Measurements from ENCODE around the gene KMT5B.

Gene KMT5B

DNA sequence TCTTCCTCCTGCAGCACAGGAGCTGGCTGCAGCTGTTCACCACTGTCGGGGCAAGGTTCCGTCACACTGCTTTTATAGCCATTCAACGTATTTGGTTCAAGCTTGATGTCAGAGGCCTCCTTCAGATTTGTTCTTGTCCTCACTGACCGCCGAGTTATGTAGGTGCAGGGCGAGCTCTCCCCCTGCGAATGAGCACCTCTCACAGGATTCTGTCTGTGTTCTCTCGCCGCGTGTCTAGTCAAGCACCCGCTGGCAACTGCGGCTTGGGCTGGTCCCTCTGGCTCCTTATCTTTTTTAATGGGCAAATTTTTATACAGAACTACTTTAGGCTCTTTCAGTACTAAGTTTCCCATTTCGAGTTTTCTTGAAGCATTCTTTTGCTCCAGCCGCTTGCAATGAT, 54.5 kb downstream of the KMT5B start:
- H4K20me1 ChIP-seq (ENCODE audit: control insufficient read depth, insufficient read depth, low read depth, low read length), result no peaks in the 10 kb centered on the region
- no peak overlapping the region for H3K4me2 ChIP-seq (ENCODE audit: low read length)
- H3K36me3 ChIP-seq (ENCODE audit: control insufficient read depth, low read length), result no peaks in the 10 kb centered on the region; the same call in 1 of the 2 replicates
- H3F3A ChIP-seq (ENCODE audit: control insufficient read depth, insufficient read depth), result no peaks in the 10 kb centered on the region
- H3K9me3 ChIP-seq (ENCODE audit: control insufficient read depth, insufficient read depth, low read length), result no peaks in the 10 kb centered on the region
- H3K4me3 ChIP-seq (ENCODE audit: low read length), result no peak overlapping the region
- H3K9me2 ChIP-seq (replicated peaks; ENCODE audit: control insufficient read depth, low read length), result no peaks in the 10 kb centered on the region
- no peaks in the 10 kb centered on the region for H3K4me1 ChIP-seq (ENCODE audit: control insufficient read depth, low read length)
- H3K27ac ChIP-seq (ENCODE audit: low read depth, low read length), result no peak overlapping the region
- no peaks in the 10 kb centered on the region for H3K27me3 ChIP-seq (ENCODE audit: control insufficient read depth, low read length)
- TF ChIP-seq, protein P1, sequence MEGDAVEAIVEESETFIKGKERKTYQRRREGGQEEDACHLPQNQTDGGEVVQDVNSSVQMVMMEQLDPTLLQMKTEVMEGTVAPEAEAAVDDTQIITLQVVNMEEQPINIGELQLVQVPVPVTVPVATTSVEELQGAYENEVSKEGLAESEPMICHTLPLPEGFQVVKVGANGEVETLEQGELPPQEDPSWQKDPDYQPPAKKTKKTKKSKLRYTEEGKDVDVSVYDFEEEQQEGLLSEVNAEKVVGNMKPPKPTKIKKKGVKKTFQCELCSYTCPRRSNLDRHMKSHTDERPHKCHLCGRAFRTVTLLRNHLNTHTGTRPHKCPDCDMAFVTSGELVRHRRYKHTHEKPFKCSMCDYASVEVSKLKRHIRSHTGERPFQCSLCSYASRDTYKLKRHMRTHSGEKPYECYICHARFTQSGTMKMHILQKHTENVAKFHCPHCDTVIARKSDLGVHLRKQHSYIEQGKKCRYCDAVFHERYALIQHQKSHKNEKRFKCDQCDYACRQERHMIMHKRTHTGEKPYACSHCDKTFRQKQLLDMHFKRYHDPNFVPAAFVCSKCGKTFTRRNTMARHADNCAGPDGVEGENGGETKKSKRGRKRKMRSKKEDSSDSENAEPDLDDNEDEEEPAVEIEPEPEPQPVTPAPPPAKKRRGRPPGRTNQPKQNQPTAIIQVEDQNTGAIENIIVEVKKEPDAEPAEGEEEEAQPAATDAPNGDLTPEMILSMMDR (IDR thresholded peaks at IDR 0.05; ENCODE audit: low read depth, low read length, poor library complexity, severe bottlenecking), result no peak
- no peak for TF ChIP-seq EZH2phosphoT487 (IDR thresholded peaks at IDR 0.05; ENCODE audit: borderline replicate concordance, low read length)
- no peaks in the 10 kb centered on the region for H3K79me2 ChIP-seq (ENCODE audit: control insufficient read depth, low read length)

DNA sequence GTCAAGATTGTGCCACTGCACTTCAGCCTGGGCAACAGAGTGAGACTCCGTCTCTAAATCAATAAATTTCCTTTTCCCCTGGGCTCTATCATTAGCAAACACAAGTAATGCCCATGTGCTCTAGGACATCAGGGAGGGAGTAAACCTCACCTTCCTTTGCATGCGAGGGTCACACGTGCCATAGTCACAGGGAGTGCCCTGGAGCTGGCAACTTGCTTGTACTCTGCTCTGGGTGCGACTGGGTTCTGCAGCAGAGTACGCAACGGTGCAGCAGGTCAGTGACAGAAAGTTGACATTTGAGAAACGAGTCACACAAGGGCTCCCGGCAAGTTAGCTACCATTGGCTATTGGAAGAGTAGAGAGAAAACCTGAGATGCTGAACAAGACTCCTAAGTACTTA, 59.4 kb downstream of the KMT5B start:
- Histone ChIP-seq H3K9me2 (replicated peaks; ENCODE audit: control insufficient read depth, low read length) (no peaks in the 10 kb centered on the region), H3K4me2 (ENCODE audit: low read length) (no peak overlapping the region), H3K27ac (ENCODE audit: low read depth, low read length) (no peak overlapping the region), H3K79me2 (ENCODE audit: control insufficient read depth, low read length) (no peaks in the 10 kb centered on the region), H3F3A (ENCODE audit: control insufficient read depth, insufficient read depth) (no peaks in the 10 kb centered on the region), H4K20me1 (ENCODE audit: control insufficient read depth, insufficient read depth, low read depth, low read length) (no peaks in the 10 kb centered on the region), H3K4me1 (ENCODE audit: control insufficient read depth, low read length) (no peaks in the 10 kb centered on the region), H3K36me3 (ENCODE audit: control insufficient read depth, low read length) (no peaks in the 10 kb centered on the region; the same call in 1 of the 2 replicates), H3K4me3 (ENCODE audit: low read length) (no peak overlapping the region), H3K27me3 (ENCODE audit: control insufficient read depth, low read length) (no peaks in the 10 kb centered on the region), H3K9me3 (ENCODE audit: control insufficient read depth, insufficient read depth, low read length) (no peaks in the 10 kb centered on the region)
- TF ChIP-seq EZH2phosphoT487 (IDR thresholded peaks at IDR 0.05; ENCODE audit: borderline replicate concordance, low read length), result no peak
- TF ChIP-seq, protein P1 (IDR thresholded peaks at IDR 0.05; ENCODE audit: low read depth, low read length, poor library complexity, severe bottlenecking), result no peak

DNA sequence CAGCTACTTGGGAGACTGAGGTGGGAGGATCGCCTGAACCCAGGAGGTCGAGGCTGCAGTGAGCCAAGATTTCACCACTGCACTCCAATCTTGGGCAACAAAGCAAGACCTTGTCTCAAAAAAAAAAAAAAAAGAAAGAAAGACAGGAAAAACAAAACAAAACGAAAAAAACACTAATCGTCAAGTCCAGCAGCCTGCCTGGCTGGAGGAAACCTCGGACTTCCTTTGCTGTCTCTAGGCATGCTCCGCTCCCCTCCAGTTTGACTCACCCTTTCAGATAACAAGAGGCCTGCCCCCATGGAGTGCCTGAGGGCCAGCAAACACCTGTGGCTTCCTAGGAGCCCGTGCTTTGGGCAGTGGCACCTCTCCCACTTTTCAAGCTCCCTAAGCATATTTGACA, 63.1 kb downstream of the KMT5B start:
- Histone ChIP-seq H3K27ac (ENCODE audit: low read depth, low read length) (no peak overlapping the region), H4K20me1 (ENCODE audit: control insufficient read depth, insufficient read depth, low read depth, low read length) (no peaks in the 10 kb centered on the region), H3K79me2 (ENCODE audit: control insufficient read depth, low read length) (no peaks in the 10 kb centered on the region), H3K4me3 (ENCODE audit: low read length) (no peak overlapping the region), H3K27me3 (ENCODE audit: control insufficient read depth, low read length) (no peaks in the 10 kb centered on the region), H3K36me3 (ENCODE audit: control insufficient read depth, low read length) (no peaks in the 10 kb centered on the region), H3F3A (ENCODE audit: control insufficient read depth, insufficient read depth) (no peaks in the 10 kb centered on the region), H3K4me1 (ENCODE audit: control insufficient read depth, low read length) (no peaks in the 10 kb centered on the region), H3K9me2 (replicated peaks; ENCODE audit: control insufficient read depth, low read length) (no peaks in the 10 kb centered on the region), H3K9me3 (ENCODE audit: control insufficient read depth, insufficient read depth, low read length) (no peaks in the 10 kb centered on the region), H3K4me2 (ENCODE audit: low read length) (no peak overlapping the region)
- TF ChIP-seq, protein P1 (IDR thresholded peaks at IDR 0.05; ENCODE audit: low read depth, low read length, poor library complexity, severe bottlenecking), result no peak
- no peak for TF ChIP-seq EZH2phosphoT487 (IDR thresholded peaks at IDR 0.05; ENCODE audit: borderline replicate concordance, low read length)

DNA sequence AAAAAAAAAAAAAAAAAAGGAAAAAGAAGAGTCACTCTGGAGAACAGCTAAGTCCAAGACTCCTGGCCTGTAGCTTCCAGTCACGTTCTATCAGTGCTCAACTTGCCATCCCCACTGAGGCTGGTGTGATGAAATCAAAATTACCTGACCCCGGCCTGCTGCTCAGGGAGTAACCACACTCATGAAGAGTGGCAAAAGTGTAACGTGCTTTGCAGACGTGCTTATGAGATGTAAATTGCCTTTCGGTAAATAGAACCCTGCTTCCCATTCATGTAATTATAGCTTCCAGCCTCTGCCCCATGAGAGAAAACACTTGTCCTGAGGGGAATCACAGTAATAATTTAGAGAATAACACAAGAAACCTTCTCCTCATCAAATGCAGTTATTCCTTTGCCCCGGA, 63.7 kb downstream of the KMT5B start:
- Histone ChIP-seq H3K27me3 (ENCODE audit: control insufficient read depth, low read length) (no peaks in the 10 kb centered on the region), H3K9me2 (replicated peaks; ENCODE audit: control insufficient read depth, low read length) (no peaks in the 10 kb centered on the region), H4K20me1 (ENCODE audit: control insufficient read depth, insufficient read depth, low read depth, low read length) (no peaks in the 10 kb centered on the region), H3K36me3 (ENCODE audit: control insufficient read depth, low read length) (no peaks in the 10 kb centered on the region), H3F3A (ENCODE audit: control insufficient read depth, insufficient read depth) (no peaks in the 10 kb centered on the region), H3K4me2 (ENCODE audit: low read length) (no peak overlapping the region), H3K79me2 (ENCODE audit: control insufficient read depth, low read length) (no peaks in the 10 kb centered on the region), H3K4me3 (ENCODE audit: low read length) (no peak overlapping the region), H3K9me3 (ENCODE audit: control insufficient read depth, insufficient read depth, low read length) (no peaks in the 10 kb centered on the region), H3K27ac (ENCODE audit: low read depth, low read length) (no peak overlapping the region), H3K4me1 (ENCODE audit: control insufficient read depth, low read length) (no peaks in the 10 kb centered on the region)
- TF ChIP-seq, protein P1 (IDR thresholded peaks at IDR 0.05; ENCODE audit: low read depth, low read length, poor library complexity, severe bottlenecking), result no peak
- TF ChIP-seq EZH2phosphoT487 (IDR thresholded peaks at IDR 0.05; ENCODE audit: borderline replicate concordance, low read length), result no peak

All from DOHH2 (cell line).